BLaER1 treated with 17β-estradiol and CSF1 and Interleukin-3, amounts not matched to agents 10 nM and 100 nM (cell line): Measurements from ENCODE around the gene FAM83E.

ENCODE experiments used
- H3K27ac ChIP-seq, 11 experiments: shearing (Covaris generic); formaldehyde crosslinking; 2 replicates each; pipeline ENCODE4 v1.8.1; 2022
- H3K27me3 ChIP-seq, 11 experiments: shearing (Covaris generic); formaldehyde crosslinking; 2 replicates each; pipeline ENCODE4 v1.8.1; 2022
- H3K36me3 ChIP-seq, 11 experiments: shearing (Covaris generic); formaldehyde crosslinking; 2 replicates each; pipeline ENCODE4 v1.8.1; 2022
- H3K4me1 ChIP-seq, 10 experiments: shearing (Covaris generic); formaldehyde crosslinking; 2 replicates each; pipeline ENCODE4 v1.8.1; 2022
- H3K4me2 ChIP-seq, 11 experiments: shearing (Covaris generic); formaldehyde crosslinking; 2 replicates each; pipeline ENCODE4 v1.8.1; 2022
- H3K4me3 ChIP-seq, 10 experiments: shearing (Covaris generic); formaldehyde crosslinking; 2 replicates each; pipeline ENCODE4 v1.8.1; 2022
- H3K9ac ChIP-seq, 11 experiments: shearing (Covaris generic); formaldehyde crosslinking; 2 replicates each; pipeline ENCODE4 v1.8.1; 2022
- H3K9me3 ChIP-seq, 11 experiments: shearing (Covaris generic); formaldehyde crosslinking; replicated peaks in 1 of 11; 2 replicates each; pipeline ENCODE4 v1.8.1; 2022
- H4K20me1 ChIP-seq, 11 experiments: shearing (Covaris generic); formaldehyde crosslinking; 2 replicates each; pipeline ENCODE4 v1.8.1; 2022
- Cebpa-rat ChIP-seq, 11 experiments: shearing (Covaris generic); IDR thresholded peaks; 2 replicates each; pipeline ENCODE4 v1.8.1; 2022

The FAM83E gene

GRCh38 chr19:48637449-48637947, 22.6 kb upstream of the FAM83E start:
- H3K27ac ChIP-seq = peak overlapping the region; percentile 90 to 99 (median 97)
- H3K36me3 ChIP-seq = peaks cover 0 to 14% (median 11%) of the 10 kb centered on the region in 11 experiments; a peak in 12 of 22 replicates
- H4K20me1 ChIP-seq = peaks cover 0 to 12% (median 0%) of the 10 kb centered on the region in 11 experiments; a peak in 6 of 22 replicates
- H3K9ac ChIP-seq = peak overlapping the region; percentile 88 to 98 (median 92)
- no peak for TF ChIP-seq Cebpa-rat (IDR thresholded peaks at IDR 0.05)
- H3K4me3 ChIP-seq = peak overlapping the region; percentile 79 to 98 (median 92)
- no peaks in the 10 kb centered on the region for H3K9me3 ChIP-seq
- peak overlapping the region; percentile 31 to 99 (median 97); a peak in 20 of 22 replicates for H3K4me2 ChIP-seq
- peaks cover 40 to 60% (median 46%) of the 10 kb centered on the region in 10 experiments for H3K4me1 ChIP-seq
- no peaks in the 10 kb centered on the region for H3K27me3 ChIP-seq

DNA sequence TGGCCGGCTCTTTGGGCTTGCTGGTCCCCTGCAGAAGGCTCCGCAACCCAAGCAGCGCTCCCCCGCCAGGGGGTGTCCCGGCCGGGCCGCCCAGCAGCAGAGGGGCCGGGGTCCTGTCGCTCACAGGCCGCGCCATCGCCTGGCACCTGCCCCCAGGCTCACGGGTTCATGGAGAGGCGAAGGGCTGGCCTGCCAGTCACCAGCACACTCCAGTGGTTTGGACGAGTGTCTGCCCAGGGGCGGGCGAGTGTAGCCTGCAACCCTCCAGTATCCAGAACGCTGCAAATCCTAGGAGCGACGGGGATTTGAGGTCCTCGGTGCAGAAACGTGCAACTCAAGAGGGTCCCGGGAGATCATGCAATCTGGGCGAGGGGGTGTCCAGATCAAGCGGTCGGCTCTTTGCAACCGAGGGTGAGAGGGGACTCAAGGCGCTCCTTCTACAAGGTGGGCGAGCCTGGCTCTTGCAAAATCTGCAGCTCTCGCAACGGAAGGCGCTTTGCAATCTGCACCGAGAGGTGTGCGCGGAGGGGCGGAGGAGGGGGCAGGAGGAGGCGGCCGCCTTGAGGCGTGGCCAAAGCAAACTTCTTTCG, 22.1 kb upstream of the FAM83E start, which contains the start of gene DBP:
TSS of gene DBP (minus strand) at position 521 of the 590 bp plus-strand sequence. CDS start at position 136, 385 bp downstream.
- H3K27ac ChIP-seq = peak within 1 kb of the TSS; percentile 90 to 99 (median 97)
- peaks cover 0 to 12% (median 0%) of the 10 kb centered on the region in 11 experiments; a peak in 6 of 22 replicates for H4K20me1 ChIP-seq
- peak in 8 of 11 experiments; percentile 28 to 95 (median 66); a peak in 11 of 22 replicates for TF ChIP-seq Cebpa-rat (IDR thresholded peaks at IDR 0.05)
- H3K9ac ChIP-seq = peak within 1 kb of the TSS; percentile 88 to 98 (median 93)
- H3K4me1 ChIP-seq = peaks cover 45 to 65% (median 51%) of the 10 kb centered on the region in 10 experiments
- peak within 1 kb of the TSS; percentile 86 to 99 (median 97) for H3K4me2 ChIP-seq
- peak within 1 kb of the TSS; percentile 79 to 98 (median 92) for H3K4me3 ChIP-seq
- no peaks in the 10 kb centered on the region for H3K27me3 ChIP-seq
- peaks cover 0 to 19% (median 15%) of the 10 kb centered on the region in 11 experiments; a peak in 12 of 22 replicates for H3K36me3 ChIP-seq
- no peaks in the 10 kb centered on the region for H3K9me3 ChIP-seq

DNA sequence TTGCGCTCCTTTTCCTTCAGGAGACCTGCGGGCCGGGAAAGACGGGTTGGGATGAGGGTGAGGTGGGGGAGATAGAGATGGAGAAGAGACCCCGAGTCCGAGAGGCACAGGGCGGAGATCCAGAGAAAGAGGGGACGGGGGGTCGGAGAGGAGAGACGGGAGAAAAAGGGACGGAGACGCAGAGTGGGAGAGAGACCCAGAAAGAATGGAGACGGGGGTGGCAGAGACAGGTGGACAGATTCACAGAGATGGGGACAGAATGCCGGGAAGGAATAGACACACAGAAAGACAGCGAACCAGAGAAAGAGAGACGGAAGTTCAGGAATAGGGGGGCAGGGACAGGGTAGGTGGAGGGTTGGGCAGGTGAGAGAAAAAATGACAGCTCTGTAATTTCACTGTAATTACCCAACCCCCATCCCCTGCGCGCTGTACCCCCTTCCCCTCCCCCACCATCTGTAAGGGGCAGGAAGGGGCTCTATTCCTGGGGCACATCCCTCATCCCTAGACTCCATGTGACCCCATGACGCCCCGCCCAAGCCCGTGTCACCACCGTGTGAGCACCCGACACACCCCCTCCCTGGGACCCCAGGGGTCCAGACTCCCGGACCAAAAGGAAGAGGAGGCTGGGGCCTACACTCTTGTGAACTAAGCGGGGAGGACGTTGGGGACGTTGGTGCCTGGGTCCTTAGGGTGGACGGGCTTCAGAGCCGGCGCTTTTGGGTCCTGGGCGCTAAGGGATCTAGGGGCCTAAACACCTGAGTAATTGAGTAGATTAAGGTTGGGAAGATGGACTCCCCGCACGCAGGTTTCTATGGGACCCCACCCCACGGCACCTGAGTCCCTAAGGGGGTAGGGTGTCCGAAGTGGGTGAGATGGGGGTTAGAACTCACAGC, 21.3 kb upstream of the FAM83E start:
- Histone ChIP-seq H3K9ac (peak overlapping the region; percentile 88 to 98 (median 93)), H4K20me1 (peaks cover 0 to 18% (median 3%) of the 10 kb centered on the region in 11 experiments; a peak in 8 of 22 replicates), H3K36me3 (peaks cover 0 to 27% (median 21%) of the 10 kb centered on the region in 11 experiments; a peak in 13 of 22 replicates), H3K27ac (peak overlapping the region; percentile 88 to 99 (median 97)), H3K4me1 (peaks cover 53 to 73% (median 58%) of the 10 kb centered on the region in 10 experiments), H3K9me3 (no peaks in the 10 kb centered on the region), H3K4me3 (peak overlapping the region; percentile 79 to 98 (median 92)), H3K27me3 (no peaks in the 10 kb centered on the region), H3K4me2 (peak overlapping the region; percentile 86 to 99 (median 96))
- no peak for TF ChIP-seq Cebpa-rat (IDR thresholded peaks at IDR 0.05)

DNA sequence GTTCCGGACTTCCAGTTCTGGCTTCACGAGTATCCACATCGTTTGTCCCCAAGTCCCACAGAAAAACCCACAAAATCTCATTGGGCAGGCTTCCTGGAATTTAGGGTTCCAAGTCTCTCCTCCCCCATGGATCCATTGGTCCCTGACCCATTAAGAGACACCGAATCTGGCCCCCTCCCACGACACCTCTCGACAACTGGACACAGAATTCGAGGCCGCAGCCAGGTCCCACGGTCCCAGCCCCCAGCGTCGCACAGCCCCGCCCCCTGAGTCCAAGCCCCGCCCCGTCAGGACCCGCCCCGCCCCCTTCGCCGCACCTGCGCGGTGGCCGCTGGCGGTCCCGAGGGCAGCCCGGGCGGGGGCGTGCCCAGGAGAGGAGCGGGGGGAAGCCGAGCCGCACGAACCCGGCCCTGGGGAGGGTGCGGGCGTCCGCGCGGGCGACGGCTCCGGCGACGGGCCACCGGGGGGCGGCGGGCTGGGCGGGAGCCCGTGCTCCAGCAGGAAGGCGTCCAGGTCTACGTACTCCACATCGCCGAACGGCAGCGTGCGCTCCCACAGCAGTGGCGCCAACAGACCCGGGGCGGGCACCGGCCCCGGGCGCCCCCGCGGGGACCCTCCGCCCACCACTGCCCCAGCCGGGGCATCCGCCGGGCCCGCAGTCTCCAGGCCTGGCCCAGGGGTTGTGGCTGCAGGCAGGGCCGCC, 20.5 kb upstream of the FAM83E start:
- H3K36me3 ChIP-seq = peaks cover 0 to 33% (median 25%) of the 10 kb centered on the region in 11 experiments; a peak in 16 of 22 replicates

DNA sequence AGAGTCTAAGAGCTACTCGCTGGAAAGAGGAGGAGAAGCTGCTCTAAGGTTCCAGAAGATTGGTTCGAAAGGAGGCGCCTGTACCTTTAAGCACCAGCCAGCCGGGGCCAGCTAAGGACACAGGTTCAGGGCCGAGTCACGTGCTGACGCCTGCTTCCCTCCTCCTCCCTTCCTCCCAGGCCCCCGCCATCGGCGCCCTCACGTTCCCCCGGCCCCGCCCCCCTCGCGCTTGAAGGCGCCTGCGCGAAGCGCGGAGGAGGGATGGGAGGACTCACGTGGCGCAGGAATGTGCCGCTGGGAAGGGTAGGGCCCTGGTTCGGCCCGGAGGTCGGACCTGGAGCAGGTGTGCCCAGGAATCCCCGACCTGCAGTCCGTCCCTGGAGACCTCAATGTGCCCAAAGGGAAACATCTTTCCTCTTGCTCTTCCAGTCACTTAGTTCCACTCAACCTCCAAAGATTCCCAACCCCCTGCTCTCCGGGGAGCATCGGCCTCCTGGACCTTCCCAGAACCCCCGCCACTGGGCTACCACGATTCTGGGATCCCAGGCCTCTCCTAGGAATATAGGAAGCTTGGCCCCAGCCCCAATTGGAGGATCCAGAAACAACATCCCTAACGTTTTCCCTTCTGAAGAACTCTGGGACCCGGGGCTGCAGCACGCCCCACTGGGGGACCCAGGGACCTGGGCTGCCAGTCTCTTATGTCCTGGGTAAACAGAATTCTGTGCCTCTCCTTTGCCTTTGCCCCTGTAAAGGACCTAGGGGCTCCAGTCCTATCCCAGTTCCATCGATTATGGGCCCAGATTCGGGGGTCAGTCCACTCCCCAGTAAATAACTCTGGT, 19.8 kb upstream of the FAM83E start:
- H3K27me3 ChIP-seq = no peaks in the 10 kb centered on the region
- peak overlapping the region; percentile 95 to 99 (median 98) for H3K4me2 ChIP-seq
- peaks cover 6 to 40% (median 33%) of the 10 kb centered on the region in 11 experiments; a peak in 20 of 22 replicates for H3K36me3 ChIP-seq
- H3K27ac ChIP-seq = peak overlapping the region; percentile 90 to 99 (median 97)
- H3K9me3 ChIP-seq = no peaks in the 10 kb centered on the region
- H3K9ac ChIP-seq = peak overlapping the region; percentile 88 to 98 (median 93)
- peaks cover 0 to 33% (median 10%) of the 10 kb centered on the region in 11 experiments; a peak in 10 of 22 replicates for H4K20me1 ChIP-seq
- peaks cover 64 to 85% (median 70%) of the 10 kb centered on the region in 10 experiments for H3K4me1 ChIP-seq
- peak overlapping the region; percentile 79 to 98 (median 92) for H3K4me3 ChIP-seq
- TF ChIP-seq Cebpa-rat (IDR thresholded peaks at IDR 0.05) = no peak

More for the DNA sequence above, 20.5 kb upstream of the FAM83E start:
- Histone ChIP-seq H3K4me3 (peak overlapping the region; percentile 79 to 98 (median 92)), H3K9me3 (no peaks in the 10 kb centered on the region), H3K4me1 (peaks cover 61 to 81% (median 66%) of the 10 kb centered on the region in 10 experiments), H3K9ac (peak overlapping the region; percentile 88 to 98 (median 93)), H3K27ac (peak overlapping the region; percentile 90 to 99 (median 97)), H3K4me2 (peak overlapping the region; percentile 95 to 99 (median 98)), H4K20me1 (peaks cover 0 to 26% (median 7%) of the 10 kb centered on the region in 11 experiments; a peak in 9 of 22 replicates), H3K27me3 (no peaks in the 10 kb centered on the region)
- no peak for TF ChIP-seq Cebpa-rat (IDR thresholded peaks at IDR 0.05)

DNA sequence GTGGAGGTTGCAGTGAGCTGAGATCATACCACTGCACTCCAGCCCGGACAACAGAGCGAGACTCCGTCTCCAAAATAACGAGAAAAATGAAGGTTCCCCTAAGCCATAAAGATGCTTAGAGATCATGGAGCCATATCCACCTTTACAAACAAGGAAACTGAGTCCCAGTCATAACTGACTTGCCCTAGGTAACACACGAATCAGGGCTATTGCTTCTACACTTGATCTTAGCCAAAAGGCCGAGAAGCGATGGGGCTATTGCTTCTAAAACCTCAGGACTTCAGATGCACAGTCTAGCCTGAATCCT, 19.1 kb upstream of the FAM83E start:
- H3K27ac ChIP-seq = peak overlapping the region; percentile 90 to 99 (median 97)

More for the DNA sequence above, 19.1 kb upstream of the FAM83E start:
- Histone ChIP-seq H3K4me2 (peak overlapping the region; percentile 95 to 99 (median 98)), H3K4me3 (peak overlapping the region; percentile 47 to 98 (median 90)), H3K9me3 (no peaks in the 10 kb centered on the region), H3K36me3 (peaks cover 13 to 47% (median 38%) of the 10 kb centered on the region in 11 experiments; a peak in 20 of 22 replicates), H3K27me3 (no peaks in the 10 kb centered on the region), H3K9ac (peak overlapping the region; percentile 88 to 98 (median 93)), H4K20me1 (peaks cover 0 to 37% (median 10%) of the 10 kb centered on the region in 11 experiments; a peak in 10 of 22 replicates), H3K4me1 (peaks cover 58 to 79% (median 67%) of the 10 kb centered on the region in 10 experiments)
- no peak for TF ChIP-seq Cebpa-rat (IDR thresholded peaks at IDR 0.05)
